Astrocyte (in vitro differentiated cells and primary cell): ENCODE results near the gene GRIP1. TPM values are rescaled to one million over a fixed set of nuclear protein-coding genes. Genes with fewer than 3 reads are reported as not detected.

Experiments
- DNase-seq: peaks from one replicate; pipeline ENCODE4 v3.0.0-alpha.2; 2010; ENCODE audit warnings: low read depth
- FAIRE-seq: peaks from 2 replicates; lab custom pipeline; 2011; peaks lifted over from hg19 to GRCh38; lab: Jason Lieb, UNC
- H2AFZ ChIP-seq: 2 replicates; pipeline ENCODE4 v1.6.0; 2012; ENCODE audit warnings: low read depth, low read length, inconsistent platforms
- H3K27ac ChIP-seq: 2 replicates; pipeline ENCODE4 v1.5.1; 2011; ENCODE audit warnings: low read depth, low read length, inconsistent platforms
- H3K27me3 ChIP-seq: 2 replicates; pipeline ENCODE4 v1.6.0; 2011; ENCODE audit warnings: low read length, inconsistent platforms; ENCODE audit not compliant: insufficient read depth
- H3K36me3 ChIP-seq: 2 replicates; pipeline ENCODE4 v1.5.1; 2011; ENCODE audit warnings: low read length, inconsistent platforms; ENCODE audit not compliant: insufficient read depth
- H3K4me1 ChIP-seq: 2 replicates; pipeline ENCODE4 v1.5.1; 2011; ENCODE audit warnings: low read length, inconsistent platforms; ENCODE audit not compliant: insufficient read depth
- H3K4me2 ChIP-seq: 2 replicates; pipeline ENCODE4 v1.6.0; 2012; ENCODE audit warnings: low read length, inconsistent platforms
- H3K4me3 ChIP-seq: 2 replicates; pipeline ENCODE4 v1.5.1; 2011; ENCODE audit warnings: low read depth, mild to moderate bottlenecking, low read length, inconsistent platforms; ENCODE audit not compliant: insufficient read depth
- H3K79me2 ChIP-seq: 2 replicates; pipeline ENCODE4 v1.6.0; 2012; ENCODE audit warnings: mild to moderate bottlenecking, low read length, inconsistent platforms; ENCODE audit not compliant: insufficient read depth
- H3K9ac ChIP-seq: 2 replicates; pipeline ENCODE4 v1.6.0; 2012; ENCODE audit warnings: mild to moderate bottlenecking, low read length, inconsistent platforms
- H3K9me3 ChIP-seq: 2 replicates; pipeline ENCODE4 v1.5.1; 2012; ENCODE audit warnings: low read depth, mild to moderate bottlenecking, low read length, inconsistent platforms; ENCODE audit not compliant: insufficient read depth
- H4K20me1 ChIP-seq: 2 replicates; pipeline ENCODE4 v1.6.0; 2012; ENCODE audit warnings: low read length, inconsistent platforms; ENCODE audit not compliant: insufficient read depth
- H3K27ac Mint-ChIP-seq: one replicate; pipeline ENCODE4 v1.8.0; 2021; ENCODE audit warnings: mild to moderate bottlenecking, mixed read lengths; ENCODE audit not compliant: unreplicated experiment
- H3K27me3 Mint-ChIP-seq: one replicate; pipeline ENCODE4 v1.8.0; 2021; ENCODE audit warnings: low read depth, mixed read lengths; ENCODE audit not compliant: unreplicated experiment
- H3K36me3 Mint-ChIP-seq: one replicate; pipeline ENCODE4 v1.8.0; 2021; ENCODE audit warnings: low read depth, mixed read lengths; ENCODE audit not compliant: unreplicated experiment
- H3K4me1 Mint-ChIP-seq: one replicate; pipeline ENCODE4 v1.8.0; 2021; ENCODE audit warnings: low read depth, mixed read lengths; ENCODE audit not compliant: unreplicated experiment
- H3K4me3 Mint-ChIP-seq: one replicate; pipeline ENCODE4 v1.8.0; 2021; ENCODE audit warnings: mild to moderate bottlenecking, moderate library complexity, mixed read lengths; ENCODE audit not compliant: unreplicated experiment
- H3K9me3 Mint-ChIP-seq: one replicate; pipeline ENCODE4 v1.8.0; 2021; ENCODE audit warnings: mild to moderate bottlenecking, mixed read lengths; ENCODE audit not compliant: unreplicated experiment
- EZH2 ChIP-seq: IDR thresholded peaks from 2 replicates; pipeline ENCODE4 v1.6.1; 2012; ENCODE audit warnings: mild to moderate bottlenecking, low read length, inconsistent platforms; ENCODE audit not compliant: insufficient read depth
- total RNA-seq: library from RNA; stranded (reverse); gene quantifications from 2 replicates; pipeline ENCODE4 v1.2.1, GENCODE V29; 2021
- TF ChIP-seq, protein P1 (sequence below): IDR thresholded peaks from 2 replicates; pipeline ENCODE4 v1.5.1; 2011; ENCODE audit warnings: low read depth, mild to moderate bottlenecking, inconsistent platforms, low read length, moderate library complexity; ENCODE audit not compliant: insufficient read depth

The GRIP1 gene
- total RNA-seq, 1 donor from 2014 or later: 16.7 TPM

- Histone ChIP-seq H4K20me1 (no peaks in the 10 kb centered on the region), H3K4me3 (no peak overlapping the region), H3K9me3 (no peaks in the 10 kb centered on the region), H2AFZ (no peak overlapping the region), H3K4me1 (no peaks in the 10 kb centered on the region), H3K79me2 (no peaks in the 10 kb centered on the region), H3K27me3 (no peaks in the 10 kb centered on the region), H3K36me3 (no peaks in the 10 kb centered on the region), H3K4me2 (no peak overlapping the region), H3K9ac (no peak overlapping the region), H3K27ac (no peak overlapping the region)
- TF ChIP-seq EZH2: no peak
- TF ChIP-seq, protein P1, sequence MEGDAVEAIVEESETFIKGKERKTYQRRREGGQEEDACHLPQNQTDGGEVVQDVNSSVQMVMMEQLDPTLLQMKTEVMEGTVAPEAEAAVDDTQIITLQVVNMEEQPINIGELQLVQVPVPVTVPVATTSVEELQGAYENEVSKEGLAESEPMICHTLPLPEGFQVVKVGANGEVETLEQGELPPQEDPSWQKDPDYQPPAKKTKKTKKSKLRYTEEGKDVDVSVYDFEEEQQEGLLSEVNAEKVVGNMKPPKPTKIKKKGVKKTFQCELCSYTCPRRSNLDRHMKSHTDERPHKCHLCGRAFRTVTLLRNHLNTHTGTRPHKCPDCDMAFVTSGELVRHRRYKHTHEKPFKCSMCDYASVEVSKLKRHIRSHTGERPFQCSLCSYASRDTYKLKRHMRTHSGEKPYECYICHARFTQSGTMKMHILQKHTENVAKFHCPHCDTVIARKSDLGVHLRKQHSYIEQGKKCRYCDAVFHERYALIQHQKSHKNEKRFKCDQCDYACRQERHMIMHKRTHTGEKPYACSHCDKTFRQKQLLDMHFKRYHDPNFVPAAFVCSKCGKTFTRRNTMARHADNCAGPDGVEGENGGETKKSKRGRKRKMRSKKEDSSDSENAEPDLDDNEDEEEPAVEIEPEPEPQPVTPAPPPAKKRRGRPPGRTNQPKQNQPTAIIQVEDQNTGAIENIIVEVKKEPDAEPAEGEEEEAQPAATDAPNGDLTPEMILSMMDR: no peak
- FAIRE-seq (no peak), DNase-seq (no peak)
- no peaks in the 10 kb centered on the region for H3K9me3 Mint-ChIP-seq
- no peaks in the 10 kb centered on the region for H3K27me3 Mint-ChIP-seq
- no peak overlapping the region for H3K4me3 Mint-ChIP-seq
- no peaks in the 10 kb centered on the region for H3K4me1 Mint-ChIP-seq
- no peaks in the 10 kb centered on the region for H3K36me3 Mint-ChIP-seq
- H3K27ac Mint-ChIP-seq: no peak overlapping the region
These were observed 145.1 kb downstream of the GRIP1 start for GRCh38 chr12:66533767-66534166.

DNA sequence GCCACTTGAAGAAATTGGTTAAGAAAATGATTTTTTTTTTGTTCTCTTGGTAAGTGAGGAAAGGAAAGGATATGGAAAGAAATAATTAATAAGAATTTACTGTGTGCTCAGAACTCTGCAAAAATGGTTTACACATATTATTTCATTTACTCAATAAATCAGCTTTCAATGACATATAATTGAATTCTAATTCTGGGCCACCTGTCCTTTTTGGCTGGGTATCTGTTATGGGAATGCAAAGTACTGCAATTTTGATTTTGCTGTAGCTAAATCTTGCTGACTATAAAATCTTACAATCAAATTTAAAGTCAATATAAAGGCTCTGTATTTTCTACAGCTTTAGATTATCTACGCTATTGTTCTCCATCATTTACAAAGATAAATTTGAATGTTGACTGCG lies 147.1 kb downstream of the GRIP1 start:
- no peaks in the 10 kb centered on the region for H3K27me3 ChIP-seq
- DNase-seq (no peak), FAIRE-seq (no peak)
- H3K4me1 Mint-ChIP-seq: no peaks in the 10 kb centered on the region
- no peak overlapping the region for H3K27ac ChIP-seq
- no peak overlapping the region for H3K9ac ChIP-seq
- H3K36me3 Mint-ChIP-seq: peaks cover under 1% of the 10 kb centered on the region
- no peaks in the 10 kb centered on the region for H3K27me3 Mint-ChIP-seq
- H3K4me1 ChIP-seq: no peaks in the 10 kb centered on the region
- no peak overlapping the region for H2AFZ ChIP-seq
- TF ChIP-seq EZH2: no peak
- TF ChIP-seq, protein P1: no peak
- H3K9me3 ChIP-seq: no peaks in the 10 kb centered on the region
- no peak overlapping the region for H3K27ac Mint-ChIP-seq
- H3K4me3 ChIP-seq: no peak overlapping the region
- no peak overlapping the region for H3K4me3 Mint-ChIP-seq
- no peaks in the 10 kb centered on the region for H3K9me3 Mint-ChIP-seq
- H3K79me2 ChIP-seq: no peaks in the 10 kb centered on the region
- no peak overlapping the region for H3K4me2 ChIP-seq
- no peaks in the 10 kb centered on the region for H4K20me1 ChIP-seq
- H3K36me3 ChIP-seq: no peaks in the 10 kb centered on the region

GRCh38 chr12:66529934-66530333 lies 148.9 kb downstream of the GRIP1 start:
- Mint-ChIP-seq H3K27ac (no peak overlapping the region), H3K4me1 (no peaks in the 10 kb centered on the region), H3K27me3 (no peaks in the 10 kb centered on the region), H3K36me3 (peaks cover 2% of the 10 kb centered on the region), H3K9me3 (no peaks in the 10 kb centered on the region), H3K4me3 (no peak overlapping the region)
- Histone ChIP-seq H3K79me2 (no peaks in the 10 kb centered on the region), H2AFZ (no peak overlapping the region), H3K9ac (no peak overlapping the region), H3K4me3 (no peak overlapping the region), H3K4me1 (no peaks in the 10 kb centered on the region), H3K4me2 (no peak overlapping the region), H3K36me3 (no peaks in the 10 kb centered on the region), H3K27me3 (no peaks in the 10 kb centered on the region), H4K20me1 (no peaks in the 10 kb centered on the region), H3K27ac (no peak overlapping the region), H3K9me3 (no peaks in the 10 kb centered on the region)
- no peak for TF ChIP-seq EZH2
- TF ChIP-seq, protein P1: no peak
- DNase-seq (no peak), FAIRE-seq (no peak)
